Uterus (tissue), 4 donors: ENCODE measurements around the gene GPR108. TPM values are rescaled to one million over a fixed set of nuclear protein-coding genes. Genes with fewer than 3 reads are reported as not detected.
A peak's percentile ranks its signal among the peaks of the same experiment; 100 is the strongest.

Experiments
- DNase-seq, 2 donors: peaks; one replicate each; pipeline ENCODE4 v3.0.0-alpha.2; 2019 to 2020
- H3K27ac ChIP-seq, 2 donors: fragments of 200-600 bp; sonication (generic); 1 replicate in 1 of 2; 2 replicates in 1 of 2; pipeline ENCODE4 v1.5.1; 2016 to 2018
- H3K27me3 ChIP-seq, 2 donors: fragments of 200-600 bp; sonication (generic); one replicate each; pipeline ENCODE4 v1.5.1; 2018 to 2019; ENCODE audit warnings: control low read depth in 1 of 2
- H3K36me3 ChIP-seq, 2 donors: fragments of 200-600 bp; sonication (generic); one replicate each; pipeline ENCODE4 v1.5.1; 2019; ENCODE audit warnings: control low read depth in 1 of 2
- H3K4me1 ChIP-seq, 2 donors: fragments of 200-600 bp; sonication (generic); one replicate each; pipeline ENCODE4 v1.5.1; 2018 to 2019; ENCODE audit warnings: control low read depth in 1 of 2
- H3K4me3 ChIP-seq, 2 donors: fragments of 200-600 bp; sonication (generic); 1 replicate in 1 of 2; 2 replicates in 1 of 2; pipeline ENCODE4 v1.5.1; 2018 to 2019; ENCODE audit warnings: mild to moderate bottlenecking in 1 of 2
- H3K9me3 ChIP-seq, 2 donors: fragments of 200-600 bp; sonication (generic); one replicate each; pipeline ENCODE4 v1.5.1; 2019; ENCODE audit warnings: control low read depth in 1 of 2
- CTCF ChIP-seq, 4 experiments: fragments of 200-600 bp in 2 of 4; fragments of 450-650 bp in 2 of 4; sonication (generic) in 2 of 4; IDR thresholded peaks; one replicate each; pipeline ENCODE4 v1.5.1; 2016 to 2019; ENCODE audit warnings: antibody characterized with exemption in 4 of 4, mild to moderate bottlenecking in 2 of 4, moderate library complexity in 1 of 4
- POLR2A ChIP-seq, 2 donors: fragments of 450-650 bp; IDR thresholded peaks; one replicate each; pipeline ENCODE4 v1.6.1; 2016; ENCODE audit warnings: antibody characterized with exemption in 2 of 2, mild to moderate bottlenecking in 1 of 2, moderate library complexity in 1 of 2
- intact Hi-C: fragments of 100-400 bp; cut with DNase I; formaldehyde crosslinking; loops from one replicate; pipeline ENCODE4 v1.15.1; 2023; ENCODE audit warnings: low total_unique reads
- total RNA-seq, 4 donors: library from RNA; depleted of rRNA in 3 of 4; stranded (reverse); fragments of >200 nt in 3 of 4; gene quantifications; one replicate each; pipeline versions ENCODE4 v1.1.0 to v1.2.4, GENCODE V29; 2014 to 2023
- donor health status: DM: yes; HTN: yes; CAD: no.

GPR108 gene
- total RNA-seq, 4 donors from 2014 or later: 38.6 to 147 (median 111) TPM

GRCh38 chr19:6721773-6722172 is 15.6 kb downstream of the GPR108 start:
- DNase-seq: no peak
- Histone ChIP-seq H3K36me3 (no peaks in the 10 kb centered on the region), H3K27me3 (no peaks in the 10 kb centered on the region), H3K4me1 (no peaks in the 10 kb centered on the region), H3K9me3 (no peaks in the 10 kb centered on the region), H3K27ac (peak overlapping the region in 1 of 2 donors; percentile 40), H3K4me3 (no peak overlapping the region)
- intact Hi-C loops: no loop called here
- no peak for TF ChIP-seq POLR2A (IDR thresholded peaks at IDR 0.05)
- no peak for TF ChIP-seq CTCF (IDR thresholded peaks at IDR 0.05)

- intact Hi-C loops: no loop called here
- no peak overlapping the region for H3K4me3 ChIP-seq
- H3K27ac ChIP-seq: peak overlapping the region; percentile 49
- H3K4me1 ChIP-seq: no peaks in the 10 kb centered on the region
- no peak for TF ChIP-seq CTCF (IDR thresholded peaks at IDR 0.05)
- TF ChIP-seq POLR2A (IDR thresholded peaks at IDR 0.05): no peak
- H3K36me3 ChIP-seq: no peaks in the 10 kb centered on the region
- DNase-seq: no peak
- H3K9me3 ChIP-seq: no peaks in the 10 kb centered on the region
- no peaks in the 10 kb centered on the region for H3K27me3 ChIP-seq
Observed at GRCh38 chr19:6721138-6721474, 16.3 kb downstream of the GPR108 start.

GRCh38 chr19:6720369-6721137 is 16.8 kb downstream of the GPR108 start, which contains the start of gene C3:
TSS of gene C3 (minus strand) at chr19:6720650. CDS start at chr19:6720589, 61 bp downstream.
- TF ChIP-seq CTCF (IDR thresholded peaks at IDR 0.05) (no peak), POLR2A (IDR thresholded peaks at IDR 0.05) (peak in 1 of 2 donors; percentile 24)
- Histone ChIP-seq H3K36me3 (no peaks in the 10 kb centered on the region), H3K27ac (peak within 1 kb of the TSS; percentile 49 to 63), H3K4me1 (no peaks in the 10 kb centered on the region), H3K27me3 (no peaks in the 10 kb centered on the region), H3K9me3 (no peaks in the 10 kb centered on the region), H3K4me3 (peak within 1 kb of the TSS in 1 of 2 donors; percentile 34)
- intact Hi-C loops: no loop called here
- peak; percentile 86 for DNase-seq

- H3K4me1 ChIP-seq: no peaks in the 10 kb centered on the region
- intact Hi-C loops: no loop called here
- H3K36me3 ChIP-seq: no peaks in the 10 kb centered on the region
- H3K4me3 ChIP-seq: peak overlapping the region in 1 of 2 donors; percentile 34
- H3K27me3 ChIP-seq: no peaks in the 10 kb centered on the region
- no peaks in the 10 kb centered on the region for H3K9me3 ChIP-seq
- DNase-seq: no peak
- H3K27ac ChIP-seq: peak overlapping the region; percentile 25 to 63
- TF ChIP-seq POLR2A (IDR thresholded peaks at IDR 0.05) (no peak), CTCF (IDR thresholded peaks at IDR 0.05) (no peak)
Observed at GRCh38 chr19:6719992-6720368, 17.4 kb downstream of the GPR108 start.

- TF ChIP-seq POLR2A (IDR thresholded peaks at IDR 0.05) (no peak), CTCF (IDR thresholded peaks at IDR 0.05) (no peak)
- H3K4me1 ChIP-seq: no peaks in the 10 kb centered on the region
Observed at GRCh38 chr19:6719540-6719861, 17.9 kb downstream of the GPR108 start.

More at GRCh38 chr19:6719540-6719861, 17.9 kb downstream of the GPR108 start:
- DNase-seq: no peak
- Histone ChIP-seq H3K9me3 (no peaks in the 10 kb centered on the region), H3K27me3 (no peaks in the 10 kb centered on the region), H3K27ac (peak overlapping the region in 1 of 2 donors; percentile 63), H3K36me3 (no peaks in the 10 kb centered on the region), H3K4me3 (peak overlapping the region in 1 of 2 donors; percentile 11)
- intact Hi-C loops: no loop called here
